SK-N-SH treated with all-trans-retinoic acid at 6 μM for 48 hours (cell line): Measurements from ENCODE around the gene REM2.

Experiments
- ARNTL ChIP-seq: fragments of 450-650 bp; formaldehyde crosslinking; IDR thresholded peaks from 2 replicates; pipeline ENCODE4 v1.5.0; 2020; ENCODE audit warnings: low read depth, mild to moderate bottlenecking, moderate library complexity, borderline replicate concordance
- BACH2 ChIP-seq: fragments of 250-450 bp; sonication (Bioruptor Pico); IDR thresholded peaks from 2 replicates; pipeline ENCODE4 v1.9.0; 2021; ENCODE audit warnings: mild to moderate bottlenecking, borderline replicate concordance
- ISL1 ChIP-seq: fragments of 250-450 bp; sonication (Bioruptor Pico); IDR thresholded peaks from 2 replicates; pipeline ENCODE4 v2.1.2; 2022; ENCODE audit warnings: mild to moderate bottlenecking, moderate library complexity
- OSR1 ChIP-seq: fragments of 250-450 bp; sonication (Bioruptor Pico); IDR thresholded peaks from 2 replicates; pipeline ENCODE4 v1.8.0; 2022; ENCODE audit warnings: moderate library complexity, mild to moderate bottlenecking, inconsistent platforms
- POU6F1 ChIP-seq: fragments of 250-450 bp; sonication (Bioruptor Pico); IDR thresholded peaks from 2 replicates; pipeline ENCODE4 v1.8.0; 2021; ENCODE audit warnings: low read depth, mild to moderate bottlenecking, moderate library complexity, borderline replicate concordance
- RARB ChIP-seq: fragments of 250-450 bp; sonication (Bioruptor Pico); IDR thresholded peaks from 2 replicates; pipeline ENCODE4 v1.8.0; 2021; ENCODE audit warnings: mild to moderate bottlenecking, moderate library complexity
- ZC3H10 ChIP-seq: fragments of 250-450 bp; sonication (Bioruptor Pico); IDR thresholded peaks from 2 replicates; pipeline ENCODE4 v1.5.1; 2021; ENCODE audit warnings: mild to moderate bottlenecking, moderate library complexity
- ZFP30 ChIP-seq: fragments of 450-650 bp; formaldehyde crosslinking; IDR thresholded peaks from 2 replicates; pipeline ENCODE4 v1.5.0; 2022; ENCODE audit warnings: mild to moderate bottlenecking, moderate library complexity
- ZNF565 ChIP-seq: fragments of 450-650 bp; formaldehyde crosslinking; conservative IDR thresholded peaks from 2 replicates; pipeline ENCODE4 v1.5.0; 2020; ENCODE audit warnings: low read depth, mild to moderate bottlenecking, moderate library complexity
- ZNF8 ChIP-seq: fragments of 450-650 bp; formaldehyde crosslinking; IDR thresholded peaks from 2 replicates; pipeline ENCODE4 v1.5.0; 2020; ENCODE audit warnings: mild to moderate bottlenecking, moderate library complexity

- TF ChIP-seq ARNTL (CRISPR knock-in tag) = no peak
- no peak for TF ChIP-seq ZFP30 (CRISPR knock-in tag)
- no peak for TF ChIP-seq ZNF8 (CRISPR knock-in tag)
- TF ChIP-seq RARB = no peak
- TF ChIP-seq POU6F1 = no peak
- no peak for TF ChIP-seq ZNF565
- no peak for TF ChIP-seq ZC3H10 (CRISPR knock-in tag)
- TF ChIP-seq OSR1 (CRISPR knock-in tag) = no peak
- TF ChIP-seq BACH2 (CRISPR knock-in tag) = no peak
- no peak for TF ChIP-seq ISL1
These were observed 38.6 kb upstream of the REM2 start for GRCh38 chr14:22844221-22845102.
